GM18526 (cell line): ENCODE results near the gene ACBD3.

ENCODE experiments used
- POLR2A ChIP-seq: IDR thresholded peaks from 3 replicates; pipeline ENCODE4 v1.6.1; 2011; ENCODE audit not compliant: insufficient read length; ENCODE audit errors: extremely low read depth

ACBD3 gene

GRCh38 chr1:226186124-226187018 lies at the start of gene ACBD3:
Gene ACBD3, minus strand, starts transcription at chr1:226186741. Its CDS starts 66 bp downstream, at chr1:226186675.
- TF ChIP-seq POLR2A: peak; percentile 93

GRCh38 chr1:226233806-226234205 lies 47.3 kb upstream of the ACBD3 start:
- no peak for TF ChIP-seq POLR2A

DNA sequence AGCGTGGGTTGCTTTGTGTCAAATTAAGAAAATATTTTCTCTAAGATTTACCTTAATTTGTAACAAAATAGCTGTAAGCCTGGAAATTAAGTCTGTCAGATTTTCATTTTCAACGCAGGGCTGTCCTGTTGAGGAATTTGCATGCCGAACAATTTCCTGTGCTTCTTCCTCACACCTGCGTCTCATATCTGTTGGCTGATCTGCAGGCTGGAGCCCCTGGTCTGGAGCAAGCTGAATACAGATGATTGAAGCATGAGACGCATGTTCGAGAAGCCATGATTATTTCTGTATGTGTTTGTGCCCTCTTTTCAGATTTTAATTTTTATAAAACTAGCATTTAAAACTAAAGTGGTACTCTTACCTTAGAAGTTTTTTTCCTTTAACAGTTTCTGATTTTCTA lies 46.8 kb upstream of the ACBD3 start:
- TF ChIP-seq POLR2A: no peak

DNA sequence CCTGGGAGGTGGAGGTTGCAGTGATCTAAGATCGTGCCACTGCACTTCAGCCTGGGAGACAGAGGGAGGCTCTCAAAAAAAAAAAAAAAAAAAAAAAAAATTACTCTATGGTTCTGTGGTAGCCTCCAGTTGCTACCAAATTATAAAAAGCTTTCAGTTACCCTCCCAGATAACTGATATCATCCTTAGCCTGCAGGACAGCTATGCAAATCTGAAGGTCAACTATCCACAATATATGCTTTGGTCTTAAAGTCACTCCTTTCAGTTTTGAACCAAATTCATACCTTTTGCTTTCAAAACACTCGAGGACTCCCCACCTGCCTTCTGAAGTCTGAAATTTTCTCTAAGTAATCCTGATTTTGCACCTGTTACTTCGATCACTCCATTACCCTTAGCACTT lies 40.1 kb upstream of the ACBD3 start:
- no peak for TF ChIP-seq POLR2A

DNA sequence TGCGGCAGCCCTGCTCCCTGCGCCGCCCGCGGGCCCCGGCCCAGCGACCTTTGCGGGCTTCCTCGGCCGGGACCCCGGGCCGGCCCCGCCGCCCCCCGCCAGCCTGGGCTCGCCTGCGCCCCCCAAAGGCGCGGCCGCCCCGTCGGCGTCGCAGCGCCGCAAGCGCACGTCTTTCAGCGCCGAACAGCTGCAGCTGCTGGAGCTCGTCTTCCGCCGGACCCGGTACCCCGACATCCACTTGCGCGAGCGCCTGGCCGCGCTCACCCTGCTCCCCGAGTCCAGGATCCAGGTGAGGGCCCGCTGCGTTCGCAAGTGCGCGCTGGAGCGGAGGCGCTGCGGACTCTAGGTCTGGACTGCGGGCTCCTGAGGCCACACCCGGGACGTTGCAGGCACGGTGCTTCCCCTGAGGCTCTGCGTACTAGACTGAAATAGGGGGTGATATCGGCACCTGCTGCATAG lies 37.3 kb upstream of the ACBD3 start:
- TF ChIP-seq POLR2A: no peak

DNA sequence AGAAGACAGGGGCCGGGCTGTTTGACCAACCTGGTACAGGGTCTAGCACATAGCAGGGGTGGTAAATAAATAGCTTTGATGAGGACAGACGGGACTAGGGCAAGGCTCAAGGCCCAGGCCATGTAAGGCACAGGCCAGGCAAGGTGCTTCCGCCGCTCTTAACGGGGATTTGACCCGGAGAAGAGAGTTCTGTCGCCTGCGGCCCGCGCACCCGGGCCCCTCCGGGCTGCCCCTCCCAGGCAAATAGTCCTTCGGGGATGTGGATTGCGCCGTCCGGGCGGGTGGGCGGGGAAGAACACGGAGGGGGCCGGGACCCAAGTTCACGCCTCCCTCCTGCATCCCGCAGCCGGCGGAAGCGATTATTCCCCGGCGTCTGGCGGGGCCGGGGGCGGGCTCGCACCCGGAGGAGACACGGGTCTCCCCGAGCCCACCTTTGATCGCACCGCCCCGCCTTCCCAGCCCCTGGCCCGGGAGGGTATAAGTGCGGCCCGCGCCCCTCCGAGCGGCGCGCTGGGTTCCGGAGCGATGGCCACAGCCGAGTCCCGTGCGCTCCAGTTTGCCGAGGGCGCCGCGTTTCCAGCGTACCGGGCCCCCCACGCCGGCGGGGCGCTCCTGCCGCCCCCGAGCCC lies 36.7 kb upstream of the ACBD3 start, which contains the start of gene MIXL1:
Gene MIXL1, plus strand, starts transcription at position 508 of the 629 bp plus-strand sequence. Its CDS starts 18 bp downstream, at position 526.
- no peak for TF ChIP-seq POLR2A

GRCh38 chr1:226222686-226223085 lies 36.1 kb upstream of the ACBD3 start:
- TF ChIP-seq POLR2A: no peak

- TF ChIP-seq POLR2A: no peak
Observed at GRCh38 chr1:226220473-226221189, 34.1 kb upstream of the ACBD3 start.

DNA sequence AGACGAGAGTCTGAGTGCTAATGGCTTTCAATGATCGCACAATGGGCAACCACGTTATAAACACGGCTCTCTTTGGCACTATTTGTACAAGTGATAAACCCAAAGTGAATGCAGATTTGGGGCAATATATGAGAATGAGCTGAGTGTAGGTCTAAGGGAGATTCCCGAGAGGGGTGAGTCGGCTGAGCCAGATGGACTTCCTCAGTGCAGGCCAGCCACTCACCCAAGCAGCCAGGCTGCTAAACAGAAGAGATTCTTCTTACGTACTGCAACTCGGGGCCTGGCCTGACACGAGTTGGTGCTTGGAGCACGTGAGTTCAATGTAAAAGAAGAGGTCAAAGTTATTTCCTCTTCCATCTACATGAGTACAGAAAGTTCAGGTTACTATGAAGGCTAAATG lies 30.7 kb upstream of the ACBD3 start:
- TF ChIP-seq POLR2A: no peak

DNA sequence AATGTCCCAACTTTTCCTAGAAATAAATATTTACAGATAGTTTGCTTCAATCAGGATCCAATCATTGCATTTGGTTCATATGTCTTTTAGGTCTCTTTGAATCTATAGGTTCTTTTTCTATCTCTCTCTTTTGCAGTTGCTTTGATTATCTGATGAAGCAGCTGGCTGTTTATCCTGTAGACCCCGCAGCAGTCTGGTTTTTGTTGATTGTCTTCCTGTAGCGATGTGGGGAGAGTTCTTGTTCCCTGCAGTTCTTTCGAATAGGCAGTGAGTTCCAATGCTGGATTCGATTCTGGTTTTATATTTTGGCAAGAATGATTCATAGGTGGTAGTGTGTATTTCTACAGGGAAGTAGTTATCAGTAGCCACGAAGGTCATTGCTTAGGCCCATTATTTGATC lies 29.5 kb upstream of the ACBD3 start:
- no peak for TF ChIP-seq POLR2A

DNA sequence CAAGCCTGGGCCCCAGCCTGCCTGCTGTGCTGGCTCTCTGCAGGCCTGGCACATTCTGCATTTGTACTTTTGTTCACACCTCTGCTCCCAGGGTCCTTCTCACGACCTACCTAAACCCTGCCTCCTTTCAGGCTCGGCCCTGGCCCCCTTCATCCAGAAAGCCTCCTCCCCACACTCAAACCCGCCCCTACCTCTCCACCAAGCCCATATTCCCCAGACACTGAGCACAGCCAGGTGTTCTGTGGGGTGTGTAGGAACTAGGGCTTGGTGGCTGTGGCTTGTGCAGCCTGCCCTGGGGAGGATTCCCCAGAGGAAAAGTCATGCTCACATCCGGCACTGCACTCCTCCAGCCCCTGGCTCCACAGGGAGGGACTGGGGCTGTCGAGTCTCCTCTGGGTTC lies 28.7 kb upstream of the ACBD3 start:
- no peak for TF ChIP-seq POLR2A

DNA sequence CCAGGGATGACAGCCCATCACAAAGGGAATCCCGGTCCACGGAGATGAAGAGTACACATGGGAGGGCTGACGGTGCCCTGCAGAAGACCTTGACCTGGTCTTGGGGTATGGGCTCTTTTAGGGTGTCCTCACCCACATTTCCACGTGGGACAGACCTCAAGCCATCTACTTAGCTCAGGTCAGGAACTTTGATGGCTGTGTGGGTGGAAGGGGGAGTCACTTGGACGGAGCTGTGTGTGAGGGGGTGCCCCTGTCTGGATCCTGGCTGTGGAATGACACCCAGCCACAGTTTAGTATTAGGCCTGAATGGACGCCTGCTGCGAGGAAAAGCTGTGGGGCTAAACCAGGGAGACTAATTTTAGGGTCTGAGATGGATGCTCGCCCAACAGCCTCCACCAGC lies 26.0 kb upstream of the ACBD3 start:
- no peak for TF ChIP-seq POLR2A

- TF ChIP-seq POLR2A: no peak
Observed at GRCh38 chr1:226211181-226211821, 24.8 kb upstream of the ACBD3 start.

- TF ChIP-seq POLR2A: no peak
Observed at GRCh38 chr1:226210571-226211176, 24.1 kb upstream of the ACBD3 start.
